CD14-positive monocyte (primary cell): ENCODE data around the gene ARL14. TPM values are rescaled to one million over a fixed set of nuclear protein-coding genes. Genes with fewer than 3 reads are reported as not detected.

Experiments
- DNase-seq, 3 donors: peaks; one replicate each; pipeline ENCODE4 v3.0.0-alpha.2; 2011 to 2022
- H2AFZ ChIP-seq: 2 replicates; pipeline ENCODE4 v1.6.0; 2012; ENCODE audit warnings: mild to moderate bottlenecking, low read depth, low read length, inconsistent platforms; ENCODE audit not compliant: insufficient read depth, poor library complexity, severe bottlenecking
- H3K27ac ChIP-seq, 2 donors: 1 replicate in 1 of 2; 2 replicates in 1 of 2; pipeline ENCODE4 v1.5.1; 2012 to 2013; ENCODE audit warnings: low read length in 2 of 2, control low read depth in 1 of 2, inconsistent platforms in 1 of 2, low read depth in 1 of 2, mild to moderate bottlenecking in 1 of 2
- H3K27me3 ChIP-seq, 2 donors: one replicate each; pipeline versions ENCODE4 v1.6.0 to v1.6.1; 2011 to 2013; ENCODE audit warnings: low read length in 2 of 2; ENCODE audit not compliant: control insufficient read depth in 2 of 2, insufficient read depth in 2 of 2
- H3K36me3 ChIP-seq, 2 donors: replicated peaks in 1 of 2; 1 replicate in 1 of 2; 2 replicates in 1 of 2; pipeline versions ENCODE4 v1.5.1 to v1.6.1; 2012 to 2013; ENCODE audit warnings: low read length in 2 of 2, control low read depth in 1 of 2, inconsistent platforms in 1 of 2, mild to moderate bottlenecking in 1 of 2; ENCODE audit not compliant: insufficient read depth in 2 of 2, control insufficient read depth in 1 of 2
- H3K4me1 ChIP-seq, 2 donors: 1 replicate in 1 of 2; 2 replicates in 1 of 2; pipeline versions ENCODE4 v1.5.1 to v1.6.1; 2012 to 2013; ENCODE audit warnings: low read length in 2 of 2, control low read depth in 1 of 2, inconsistent platforms in 1 of 2, mild to moderate bottlenecking in 1 of 2, moderate library complexity in 1 of 2; ENCODE audit not compliant: insufficient read depth in 2 of 2, control insufficient read depth in 1 of 2
- H3K4me2 ChIP-seq: replicated peaks from 2 replicates; pipeline ENCODE3; 2012; ENCODE audit warnings: low read length, moderate library complexity, mild to moderate bottlenecking; ENCODE audit not compliant: poor library complexity, severe bottlenecking; ENCODE audit errors: extremely low read depth
- H3K4me3 ChIP-seq, 3 experiments: fragments of 200-600 bp in 1 of 3; sonication (generic) in 1 of 3; replicated peaks in 1 of 3; 1 replicate in 2 of 3; 2 replicates in 1 of 3; pipeline ENCODE4 v1.5.1; 2011 to 2013; ENCODE audit warnings: low read length in 3 of 3, mild to moderate bottlenecking in 3 of 3, control low read depth in 2 of 3, low read depth in 2 of 3, inconsistent platforms in 1 of 3, moderate library complexity in 1 of 3
- H3K79me2 ChIP-seq: 2 replicates; pipeline ENCODE4 v1.6.0; 2012; ENCODE audit warnings: mild to moderate bottlenecking, control low read depth, inconsistent platforms, low read length, moderate library complexity; ENCODE audit not compliant: insufficient read depth
- H3K9ac ChIP-seq: 2 replicates; pipeline ENCODE4 v1.6.0; 2017; ENCODE audit warnings: low read length, mild to moderate bottlenecking; ENCODE audit not compliant: insufficient read depth, poor library complexity, severe bottlenecking
- H3K9me3 ChIP-seq, 2 donors: replicated peaks in 1 of 2; 1 replicate in 1 of 2; 2 replicates in 1 of 2; pipeline versions ENCODE4 v1.5.1 to v1.6.1; 2012 to 2013; ENCODE audit warnings: low read length in 2 of 2, control low read depth in 1 of 2; ENCODE audit not compliant: control insufficient read depth in 1 of 2, insufficient read depth in 1 of 2
- H4K20me1 ChIP-seq: 2 replicates; pipeline ENCODE4 v1.6.0; 2012; ENCODE audit warnings: mild to moderate bottlenecking, low read length, control low read depth, moderate library complexity; ENCODE audit not compliant: insufficient read depth
- H3K27ac Mint-ChIP-seq, 7 donors: one replicate each; pipeline ENCODE4 v1.8.0; 2020; ENCODE audit warnings: mild to moderate bottlenecking in 7 of 7, mixed read lengths in 7 of 7, moderate library complexity in 6 of 7, inconsistent platforms in 2 of 7
- H3K27me3 Mint-ChIP-seq, 3 donors: one replicate each; pipeline ENCODE4 v1.8.0; 2021 to 2022; ENCODE audit warnings: low read depth in 3 of 3, mild to moderate bottlenecking in 3 of 3, mixed read lengths in 3 of 3, moderate library complexity in 3 of 3, inconsistent platforms in 1 of 3
- H3K36me3 Mint-ChIP-seq, 2 donors: one replicate each; pipeline ENCODE4 v1.8.0; 2020; ENCODE audit warnings: mixed read lengths in 2 of 2, inconsistent platforms in 1 of 2, mild to moderate bottlenecking in 1 of 2
- H3K4me1 Mint-ChIP-seq: one replicate; pipeline ENCODE4 v1.8.0; 2020; ENCODE audit warnings: mild to moderate bottlenecking, mixed read lengths
- H3K4me3 Mint-ChIP-seq, 2 donors: one replicate each; pipeline ENCODE4 v1.8.0; 2020; ENCODE audit warnings: mild to moderate bottlenecking in 2 of 2, mixed read lengths in 2 of 2, moderate library complexity in 1 of 2
- H3K9me3 Mint-ChIP-seq, 7 donors: one replicate each; pipeline ENCODE4 v1.8.0; 2020 to 2022; ENCODE audit warnings: mixed read lengths in 7 of 7, mild to moderate bottlenecking in 6 of 7, moderate library complexity in 6 of 7, inconsistent platforms in 2 of 7
- WGBS: methylation state at CpG from one replicate; pipeline ENCODE4 v1.1.5; 2013; ENCODE audit warnings: missing lambda C conversion rate; ENCODE audit not compliant: insufficient coverage; 5-methylcytosine and 5-hydroxymethylcytosine counted together
- intact Hi-C, 2 donors: fragments of 100-400 bp; cut with micrococcal nuclease; formaldehyde crosslinking; loops; one replicate each; pipeline versions ENCODE4 v1.15.0 to v1.15.1; 2023
- polyA plus RNA-seq, 3 donors: library from polyadenylated mRNA; depleted of rRNA in 1 of 3; unstranded in 2 of 3; stranded (reverse) in 1 of 3; fragments of 300-500 nt in 2 of 3; fragments of >200 nt in 1 of 3; fragmentation: Illumina TruSeq in 2 of 3; gene quantifications; 1 replicate in 2 of 3; 2 replicates in 1 of 3; pipeline ENCODE4 v1.2.3, GENCODE V29; 2012 to 2021
- TF ChIP-seq, protein P1 (sequence below): fragments of 200-600 bp; IDR thresholded peaks from one replicate; pipeline ENCODE4 v1.8.0; 2022; ENCODE audit warnings: antibody characterized with exemption, mild to moderate bottlenecking

Gene ARL14
- polyA plus RNA-seq, 3 donors = not detected

- H3K9me3 ChIP-seq = no peaks in the 10 kb centered on the region
- H3K4me3 Mint-ChIP-seq = no peak overlapping the region
- no peaks in the 10 kb centered on the region for H3K4me1 Mint-ChIP-seq
- no peaks in the 10 kb centered on the region for H3K36me3 ChIP-seq
- TF ChIP-seq, protein P1, sequence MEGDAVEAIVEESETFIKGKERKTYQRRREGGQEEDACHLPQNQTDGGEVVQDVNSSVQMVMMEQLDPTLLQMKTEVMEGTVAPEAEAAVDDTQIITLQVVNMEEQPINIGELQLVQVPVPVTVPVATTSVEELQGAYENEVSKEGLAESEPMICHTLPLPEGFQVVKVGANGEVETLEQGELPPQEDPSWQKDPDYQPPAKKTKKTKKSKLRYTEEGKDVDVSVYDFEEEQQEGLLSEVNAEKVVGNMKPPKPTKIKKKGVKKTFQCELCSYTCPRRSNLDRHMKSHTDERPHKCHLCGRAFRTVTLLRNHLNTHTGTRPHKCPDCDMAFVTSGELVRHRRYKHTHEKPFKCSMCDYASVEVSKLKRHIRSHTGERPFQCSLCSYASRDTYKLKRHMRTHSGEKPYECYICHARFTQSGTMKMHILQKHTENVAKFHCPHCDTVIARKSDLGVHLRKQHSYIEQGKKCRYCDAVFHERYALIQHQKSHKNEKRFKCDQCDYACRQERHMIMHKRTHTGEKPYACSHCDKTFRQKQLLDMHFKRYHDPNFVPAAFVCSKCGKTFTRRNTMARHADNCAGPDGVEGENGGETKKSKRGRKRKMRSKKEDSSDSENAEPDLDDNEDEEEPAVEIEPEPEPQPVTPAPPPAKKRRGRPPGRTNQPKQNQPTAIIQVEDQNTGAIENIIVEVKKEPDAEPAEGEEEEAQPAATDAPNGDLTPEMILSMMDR = no peak
- WGBS = no CpG with 5 or more reads among the region's 1 CpG
- H3K27me3 ChIP-seq = peaks cover 0 to 2% of the 10 kb centered on the region in 2 donors
- H3K4me2 ChIP-seq = no peak overlapping the region
- no peak overlapping the region for H3K27ac ChIP-seq
- no peaks in the 10 kb centered on the region for H3K9me3 Mint-ChIP-seq
- H3K4me3 ChIP-seq = no peak overlapping the region
- H3K36me3 Mint-ChIP-seq = no peaks in the 10 kb centered on the region
- H4K20me1 ChIP-seq = no peaks in the 10 kb centered on the region
- H3K79me2 ChIP-seq = no peaks in the 10 kb centered on the region
- DNase-seq = no peak
- H2AFZ ChIP-seq = no peak overlapping the region
- H3K27ac Mint-ChIP-seq = no peak overlapping the region
- intact Hi-C loops = loop anchor here in 1 of 2 donors (10.0 kb wide), 1 partner anchor 573 kb away; no protein-coding TSS in a partner anchor
- H3K4me1 ChIP-seq = no peaks in the 10 kb centered on the region
- peaks cover 0 to 2% (median 2%) of the 10 kb centered on the region in 3 donors for H3K27me3 Mint-ChIP-seq
- H3K9ac ChIP-seq = no peak overlapping the region
These were observed 25.3 kb downstream of the ARL14 start for GRCh38 chr3:160702290-160702689.

- no peak overlapping the region for H3K9ac ChIP-seq
- no peak for DNase-seq
- no peak overlapping the region for H3K4me3 ChIP-seq
- no peaks in the 10 kb centered on the region for H3K36me3 Mint-ChIP-seq
- H4K20me1 ChIP-seq = no peaks in the 10 kb centered on the region
- H3K4me2 ChIP-seq = no peak overlapping the region
- no peak overlapping the region for H2AFZ ChIP-seq
- TF ChIP-seq, protein P1 = no peak
- intact Hi-C loops = loop anchor here in 1 of 2 donors (10.0 kb wide), 1 partner anchor 571 kb away; no protein-coding TSS in a partner anchor
- no peak overlapping the region for H3K27ac Mint-ChIP-seq
- peaks cover 0 to 2% of the 10 kb centered on the region in 2 donors for H3K27me3 ChIP-seq
- WGBS = no CpG with 5 or more reads among the region's 2 CpGs
- H3K9me3 Mint-ChIP-seq = no peaks in the 10 kb centered on the region
- H3K79me2 ChIP-seq = no peaks in the 10 kb centered on the region
- no peaks in the 10 kb centered on the region for H3K36me3 ChIP-seq
- H3K27ac ChIP-seq = no peak overlapping the region
- H3K4me1 ChIP-seq = no peaks in the 10 kb centered on the region
- H3K9me3 ChIP-seq = no peaks in the 10 kb centered on the region
- H3K27me3 Mint-ChIP-seq = peaks cover 3 to 5% (median 5%) of the 10 kb centered on the region in 3 donors
- no peak overlapping the region for H3K4me3 Mint-ChIP-seq
- no peaks in the 10 kb centered on the region for H3K4me1 Mint-ChIP-seq
These were observed 27.0 kb downstream of the ARL14 start for GRCh38 chr3:160703974-160704373.
